Measurements from ENCODE around the gene ORM1. TPM values are rescaled to one million over a fixed set of nuclear protein-coding genes. Genes with fewer than 3 reads are reported as not detected.

ORM1 gene
- total RNA-seq, 1 donor from 2014 or later: not detected

DNA sequence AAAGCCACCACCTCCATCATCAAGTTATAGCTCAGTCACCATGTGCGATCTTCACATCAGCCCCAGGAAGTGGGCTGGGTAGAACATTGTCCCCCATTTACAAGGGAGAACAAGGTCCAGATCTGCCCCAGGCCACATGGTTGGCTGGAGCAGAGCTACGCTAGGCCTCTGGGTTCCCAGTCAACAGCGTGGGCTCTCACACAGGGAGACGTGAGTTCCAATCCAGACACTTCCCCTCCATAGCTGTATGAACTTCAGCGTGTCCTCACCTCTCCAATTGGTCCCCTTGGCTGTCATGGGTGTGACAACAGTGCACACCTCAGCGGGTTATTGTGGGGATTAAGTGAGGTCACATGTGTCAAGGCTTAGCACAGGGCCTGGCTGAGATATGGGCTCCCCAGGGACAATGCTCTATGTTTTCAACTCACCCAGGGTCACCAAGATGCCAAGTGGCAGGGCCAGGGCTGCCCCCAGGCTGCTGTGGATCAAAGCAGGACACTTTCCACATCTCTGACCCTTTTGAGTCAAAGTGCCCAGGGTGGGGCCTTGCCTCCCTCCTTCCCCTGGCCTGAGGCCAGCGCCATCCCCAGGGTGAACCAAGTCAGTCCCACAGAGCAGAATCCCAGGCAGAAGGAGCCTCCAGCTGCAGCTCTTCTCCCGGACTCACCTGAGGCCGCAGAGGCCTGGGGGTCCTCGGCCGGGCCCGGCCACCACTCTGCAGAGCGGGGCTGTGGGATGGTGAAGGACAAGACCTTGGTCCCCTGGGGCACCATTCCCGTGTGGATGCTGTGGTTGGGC, 45.1 kb downstream of the ORM1 start:
- H3K4me1 ChIP-seq: peaks cover 26% of the 10 kb centered on the region
- TF ChIP-seq, protein P1, sequence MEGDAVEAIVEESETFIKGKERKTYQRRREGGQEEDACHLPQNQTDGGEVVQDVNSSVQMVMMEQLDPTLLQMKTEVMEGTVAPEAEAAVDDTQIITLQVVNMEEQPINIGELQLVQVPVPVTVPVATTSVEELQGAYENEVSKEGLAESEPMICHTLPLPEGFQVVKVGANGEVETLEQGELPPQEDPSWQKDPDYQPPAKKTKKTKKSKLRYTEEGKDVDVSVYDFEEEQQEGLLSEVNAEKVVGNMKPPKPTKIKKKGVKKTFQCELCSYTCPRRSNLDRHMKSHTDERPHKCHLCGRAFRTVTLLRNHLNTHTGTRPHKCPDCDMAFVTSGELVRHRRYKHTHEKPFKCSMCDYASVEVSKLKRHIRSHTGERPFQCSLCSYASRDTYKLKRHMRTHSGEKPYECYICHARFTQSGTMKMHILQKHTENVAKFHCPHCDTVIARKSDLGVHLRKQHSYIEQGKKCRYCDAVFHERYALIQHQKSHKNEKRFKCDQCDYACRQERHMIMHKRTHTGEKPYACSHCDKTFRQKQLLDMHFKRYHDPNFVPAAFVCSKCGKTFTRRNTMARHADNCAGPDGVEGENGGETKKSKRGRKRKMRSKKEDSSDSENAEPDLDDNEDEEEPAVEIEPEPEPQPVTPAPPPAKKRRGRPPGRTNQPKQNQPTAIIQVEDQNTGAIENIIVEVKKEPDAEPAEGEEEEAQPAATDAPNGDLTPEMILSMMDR (IDR thresholded peaks at IDR 0.05; ENCODE audit: borderline replicate concordance): no peak
- intact Hi-C loops (cut with micrococcal nuclease): no loop called here
- H3K36me3 ChIP-seq: peaks cover 41% of the 10 kb centered on the region
- H3K27ac ChIP-seq (replicated peaks): no peak overlapping the region
- no peaks in the 10 kb centered on the region for H3K27me3 ChIP-seq (ENCODE audit: low read depth)
- H3K9me3 ChIP-seq (replicated peaks): no peaks in the 10 kb centered on the region
- H3K4me3 ChIP-seq: no peak overlapping the region
- DNase-seq: no peak

DNA sequence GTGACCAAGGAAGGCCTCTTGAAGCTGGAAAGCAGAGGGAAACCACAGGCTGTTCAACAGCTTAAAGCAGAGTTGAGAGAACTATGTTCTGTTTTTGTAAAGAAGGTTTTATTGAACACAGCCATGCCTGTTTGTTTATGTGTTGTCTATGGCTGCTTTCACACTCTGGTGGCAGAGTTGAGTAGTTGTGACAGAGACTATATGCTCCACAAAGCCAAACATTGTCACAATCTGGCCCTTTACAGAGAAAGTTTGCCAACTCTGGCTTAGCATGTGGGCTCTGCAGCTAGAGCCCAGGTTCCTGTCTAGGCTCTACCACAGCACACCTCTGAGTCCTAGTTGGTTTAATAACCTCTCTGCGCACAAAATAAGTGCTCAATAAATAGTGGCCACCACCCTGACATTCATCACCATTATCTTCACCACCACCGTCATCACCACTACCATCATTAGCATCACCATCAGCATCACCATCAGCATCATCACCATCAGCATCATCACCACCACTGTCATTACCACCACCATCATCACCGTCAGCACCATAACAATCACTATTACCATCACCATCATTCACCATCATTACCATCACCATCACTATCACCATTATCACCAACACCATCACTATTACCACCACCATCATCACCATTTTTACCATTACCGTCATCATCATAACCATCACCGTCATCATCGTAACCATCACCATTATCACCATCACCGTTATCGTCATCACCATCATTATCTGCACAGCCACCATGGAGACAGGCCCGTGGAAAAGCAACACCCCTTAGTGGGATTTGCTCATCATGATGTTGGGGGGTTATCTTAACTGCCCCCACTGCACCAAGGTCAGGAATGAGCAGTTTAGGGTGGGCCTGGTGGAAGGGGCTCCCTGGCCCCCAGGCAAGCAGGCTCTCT, 46.6 kb downstream of the ORM1 start:
- peaks cover 36% of the 10 kb centered on the region for H3K36me3 ChIP-seq
- H3K27me3 ChIP-seq (ENCODE audit: low read depth): no peaks in the 10 kb centered on the region
- intact Hi-C loops (cut with micrococcal nuclease): no loop called here
- H3K4me1 ChIP-seq: peaks cover 29% of the 10 kb centered on the region
- H3K9me3 ChIP-seq (replicated peaks): no peaks in the 10 kb centered on the region
- H3K4me3 ChIP-seq: no peak overlapping the region
- H3K27ac ChIP-seq (replicated peaks): no peak overlapping the region
- TF ChIP-seq, protein P1 (IDR thresholded peaks at IDR 0.05; ENCODE audit: borderline replicate concordance): no peak
- DNase-seq: no peak

DNA sequence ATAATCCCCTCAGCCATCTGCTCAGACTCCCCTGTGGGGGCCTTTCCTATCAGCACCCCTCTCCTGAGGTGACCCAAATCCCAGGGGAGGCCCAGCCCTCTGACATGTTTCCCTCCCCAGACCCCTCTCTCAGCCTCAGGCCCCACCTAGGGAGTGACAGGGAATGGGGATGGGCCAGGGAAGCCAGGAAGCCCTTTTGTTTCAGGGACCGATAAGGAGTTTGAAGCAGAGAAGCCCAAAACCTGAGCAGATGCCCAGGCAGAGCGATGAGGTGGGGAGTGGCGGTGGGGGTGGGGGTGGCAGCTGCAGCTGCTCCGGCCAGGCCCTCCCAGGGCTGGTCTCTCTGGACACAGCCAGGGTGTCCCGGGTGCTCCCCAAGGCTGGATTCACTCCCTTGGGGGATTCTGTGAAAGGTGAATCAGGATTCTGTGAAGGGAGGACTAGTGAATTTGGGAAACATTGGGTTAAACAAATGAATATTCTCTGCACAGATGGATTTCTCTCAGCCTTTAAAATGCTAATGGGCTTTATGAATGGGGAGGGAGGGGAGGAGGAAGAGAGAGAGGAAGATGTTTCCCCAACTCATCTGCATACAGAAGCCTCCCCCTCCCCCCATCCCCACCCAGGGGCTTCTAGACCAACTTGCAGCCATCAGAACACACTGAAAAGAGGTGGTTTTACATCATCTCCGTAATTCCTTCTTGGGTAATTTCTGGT, 47.5 kb downstream of the ORM1 start:
- Histone ChIP-seq H3K4me1 (peaks cover 29% of the 10 kb centered on the region), H3K36me3 (peaks cover 31% of the 10 kb centered on the region)

DNA sequence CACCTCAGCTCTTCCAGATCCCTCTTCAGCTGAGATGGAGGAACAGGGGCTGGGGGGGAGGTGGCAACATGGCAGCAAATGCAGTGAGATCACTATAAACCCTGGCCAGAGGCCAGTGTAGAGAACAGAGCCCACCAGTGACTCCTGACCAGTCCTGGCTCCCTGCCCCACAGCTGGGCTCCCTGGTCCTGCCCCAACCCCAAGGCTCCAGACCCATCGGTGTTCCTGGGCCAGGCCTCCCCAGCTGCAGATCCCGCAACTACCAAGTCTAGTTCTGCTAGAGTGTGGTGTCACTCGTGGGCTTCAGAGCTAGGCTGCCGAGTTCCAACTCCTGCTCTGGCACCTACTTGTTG, 48.0 kb downstream of the ORM1 start:
- intact Hi-C loops (cut with micrococcal nuclease): no loop called here
- TF ChIP-seq, protein P1 (IDR thresholded peaks at IDR 0.05; ENCODE audit: borderline replicate concordance): no peak
- Histone ChIP-seq H3K27me3 (ENCODE audit: low read depth) (no peaks in the 10 kb centered on the region), H3K9me3 (replicated peaks) (no peaks in the 10 kb centered on the region), H3K36me3 (peaks cover 31% of the 10 kb centered on the region), H3K4me3 (no peak overlapping the region), H3K4me1 (peaks cover 25% of the 10 kb centered on the region), H3K27ac (replicated peaks) (no peak overlapping the region)
- no peak for DNase-seq

More for the DNA sequence above, 47.5 kb downstream of the ORM1 start:
- Histone ChIP-seq H3K27me3 (ENCODE audit: low read depth) (no peaks in the 10 kb centered on the region), H3K27ac (replicated peaks) (no peak overlapping the region), H3K9me3 (replicated peaks) (no peaks in the 10 kb centered on the region), H3K4me3 (no peak overlapping the region)
- no peak for DNase-seq
- TF ChIP-seq, protein P1 (IDR thresholded peaks at IDR 0.05; ENCODE audit: borderline replicate concordance): no peak
- intact Hi-C loops (cut with micrococcal nuclease): no loop called here

DNA sequence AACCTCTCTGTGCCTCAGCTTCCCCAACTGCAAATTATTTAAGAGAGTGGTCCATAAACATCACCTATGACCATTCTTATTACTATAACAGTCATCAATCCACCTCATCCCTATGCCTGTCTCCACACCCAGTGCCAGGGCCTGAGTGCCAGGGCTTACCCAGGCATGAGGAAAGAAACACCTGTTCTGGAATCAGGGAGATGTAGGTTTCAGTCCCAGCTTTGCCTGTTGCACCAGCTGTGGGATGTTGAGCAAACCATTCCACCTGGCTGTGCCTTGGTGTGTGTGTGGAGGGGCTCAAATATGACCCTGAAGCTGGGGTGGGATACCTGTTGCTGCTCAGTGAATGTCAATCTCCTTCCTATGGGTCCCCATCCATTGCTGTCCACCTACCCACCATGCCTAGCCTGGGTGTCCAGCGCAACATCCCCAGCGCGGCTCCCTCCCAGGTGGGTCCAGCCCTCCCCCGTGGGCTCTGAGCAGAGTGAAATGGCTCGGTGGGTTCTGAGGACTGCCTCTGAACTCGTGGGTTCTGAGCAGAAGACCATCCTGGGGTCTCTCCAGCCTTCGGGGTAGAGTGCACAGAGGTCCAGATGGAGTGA, 48.5 kb downstream of the ORM1 start:
- no peak for DNase-seq
- TF ChIP-seq, protein P1 (IDR thresholded peaks at IDR 0.05; ENCODE audit: borderline replicate concordance): no peak
- Histone ChIP-seq H3K4me1 (peaks cover 23% of the 10 kb centered on the region), H3K27ac (replicated peaks) (no peak overlapping the region), H3K36me3 (peaks cover 29% of the 10 kb centered on the region), H3K27me3 (ENCODE audit: low read depth) (no peaks in the 10 kb centered on the region), H3K9me3 (replicated peaks) (no peaks in the 10 kb centered on the region), H3K4me3 (no peak overlapping the region)
- intact Hi-C loops (cut with micrococcal nuclease): no loop called here

Measured in left ventricle myocardium inferior (tissue), 1 donor.